Measurements from ENCODE around the gene EXOSC10.

Gene EXOSC10

DNA sequence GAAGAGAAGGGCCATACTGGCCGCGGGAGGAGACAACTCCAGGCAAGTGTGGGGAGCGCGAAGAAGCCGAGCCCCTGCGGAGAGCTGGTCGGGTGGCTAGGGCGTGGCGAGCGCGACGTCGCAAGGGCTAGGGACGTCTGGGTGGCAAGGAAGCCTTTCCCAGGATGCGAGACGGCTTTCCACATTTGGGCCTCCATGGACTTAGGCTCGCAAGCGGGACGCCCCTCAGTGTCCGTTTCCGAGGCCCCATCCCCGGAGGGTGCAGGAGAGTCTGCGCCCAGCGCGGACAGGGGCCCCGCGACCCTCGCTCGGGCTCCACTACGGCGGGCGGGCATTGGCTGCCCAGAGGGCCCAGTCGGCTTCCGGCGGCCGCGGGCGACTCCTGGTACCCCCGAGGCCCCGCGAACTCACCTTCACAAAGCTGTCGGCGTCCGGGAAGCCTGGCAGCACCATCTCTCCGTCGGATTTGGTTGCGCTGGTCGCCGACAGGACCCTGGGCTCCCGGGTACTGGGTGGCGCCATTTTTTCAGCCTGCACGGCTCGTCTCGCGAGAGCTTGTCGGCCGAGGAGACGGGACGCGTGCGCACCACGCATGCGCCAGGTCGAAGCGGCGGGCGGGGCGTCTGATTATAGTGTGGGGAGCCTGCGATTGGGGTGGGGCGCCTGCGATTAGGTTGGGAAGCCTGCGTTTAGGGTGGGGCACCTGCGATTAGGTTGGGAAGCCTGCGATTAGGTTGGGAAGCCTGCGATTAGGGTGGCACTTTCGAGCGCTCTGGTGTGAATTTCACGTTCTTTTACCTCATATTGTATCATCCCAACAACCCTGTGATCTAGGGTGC lies at the start of gene EXOSC10:
Gene EXOSC10, minus strand, starts transcription at position 560 of the 839 bp plus-strand sequence. Its CDS starts 38 bp downstream, at position 522.
- peak; percentile 88 for DNase-seq

DNA sequence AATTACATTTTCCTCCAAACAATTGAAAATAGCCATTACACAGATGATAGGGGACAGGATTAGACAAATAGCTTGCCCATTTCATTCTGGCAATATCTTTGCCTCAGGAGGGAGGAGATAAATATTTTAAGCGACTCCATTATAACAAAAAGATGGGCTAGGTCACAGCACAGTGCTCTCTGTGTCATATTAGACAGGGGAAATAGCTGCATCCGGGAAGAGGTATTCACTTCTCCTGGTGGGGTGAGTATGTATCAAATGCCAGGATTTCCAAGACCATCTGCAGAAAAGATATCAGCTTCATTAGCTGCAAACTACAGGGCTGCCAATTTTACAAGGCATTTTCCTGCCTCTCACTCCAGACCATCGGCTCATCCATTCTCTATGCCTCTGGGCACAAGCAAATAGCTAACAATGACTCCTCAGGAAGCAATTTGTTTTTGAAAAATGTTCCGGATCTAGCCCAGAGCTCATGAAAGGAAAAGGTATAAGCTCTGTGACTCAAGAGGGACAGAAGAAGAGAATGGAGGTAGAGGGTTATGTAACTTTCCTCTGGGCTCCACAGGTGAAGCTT lies 47.6 kb upstream of the EXOSC10 start:
- no peak for DNase-seq

DNA sequence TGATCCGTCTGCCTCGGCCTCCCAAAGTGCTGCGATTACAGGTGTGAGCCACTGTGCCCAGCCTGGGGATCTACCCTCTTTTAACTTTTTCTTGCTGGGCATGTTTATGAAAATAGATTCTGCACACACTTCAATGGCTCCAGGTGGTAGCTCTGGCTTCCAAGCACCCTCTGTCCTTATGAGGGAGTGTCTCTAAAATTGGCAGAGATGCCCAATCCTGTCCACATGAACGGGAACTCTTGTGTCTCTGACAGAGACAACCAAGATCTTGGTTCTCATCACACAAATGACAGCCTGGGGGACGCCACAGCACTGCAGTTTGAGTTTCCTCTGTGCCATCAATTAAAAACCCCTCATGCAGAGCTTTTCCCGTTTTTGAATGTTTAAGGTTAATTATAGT lies 46.1 kb upstream of the EXOSC10 start:
- DNase-seq = no peak

DNA sequence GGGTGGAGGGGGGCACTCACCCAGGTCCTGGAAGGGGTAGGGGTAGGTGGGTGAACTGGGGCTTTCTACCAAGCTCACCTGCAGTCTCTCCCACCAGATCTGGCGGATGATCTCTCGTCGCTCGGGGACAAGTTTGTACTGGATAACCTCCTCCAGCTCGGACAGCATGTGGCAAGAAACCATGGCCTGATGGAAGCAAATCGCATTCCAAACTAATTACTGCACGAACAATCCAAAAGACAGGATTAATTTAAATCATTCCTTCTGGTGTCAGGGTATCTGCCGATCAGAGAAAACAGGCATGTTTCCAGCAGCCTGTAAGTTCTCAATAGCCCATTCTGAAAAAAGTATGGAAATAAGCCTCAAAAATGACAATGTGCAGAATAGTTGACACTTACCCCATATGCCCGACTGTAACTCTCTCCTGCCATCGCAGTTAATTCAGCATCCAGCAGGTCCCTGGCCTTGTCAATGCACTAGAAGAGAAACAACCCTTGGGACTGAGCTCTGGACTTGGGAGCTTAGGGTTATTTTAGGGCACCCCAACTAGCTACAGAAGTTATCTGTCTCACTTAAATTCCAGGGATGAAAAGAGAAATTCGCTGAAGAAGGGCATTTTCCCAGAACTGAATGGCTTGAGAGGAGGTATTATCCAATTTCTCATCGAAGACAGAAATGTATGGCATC lies 45.0 kb upstream of the EXOSC10 start:
- DNase-seq = no peak

DNA sequence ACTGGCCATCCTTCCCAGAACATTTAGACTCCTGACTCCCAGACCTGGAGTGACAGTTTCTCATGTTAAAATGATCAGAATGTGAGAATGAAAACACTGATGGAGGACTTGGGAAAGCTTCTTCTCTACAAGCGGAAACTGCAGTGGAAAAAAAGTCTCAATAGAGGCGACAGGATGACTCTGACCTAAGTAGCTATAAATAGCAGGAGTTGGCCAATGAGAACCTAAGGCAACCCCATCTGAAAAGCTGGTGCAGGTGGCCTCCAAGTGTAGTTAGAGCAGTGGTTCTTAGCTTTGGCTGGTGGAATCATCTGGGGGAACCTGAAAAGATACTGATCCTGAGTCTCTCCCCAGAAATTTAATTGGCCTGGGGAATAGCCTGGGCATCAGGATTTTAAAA lies 44.2 kb upstream of the EXOSC10 start:
- DNase-seq = no peak

DNA sequence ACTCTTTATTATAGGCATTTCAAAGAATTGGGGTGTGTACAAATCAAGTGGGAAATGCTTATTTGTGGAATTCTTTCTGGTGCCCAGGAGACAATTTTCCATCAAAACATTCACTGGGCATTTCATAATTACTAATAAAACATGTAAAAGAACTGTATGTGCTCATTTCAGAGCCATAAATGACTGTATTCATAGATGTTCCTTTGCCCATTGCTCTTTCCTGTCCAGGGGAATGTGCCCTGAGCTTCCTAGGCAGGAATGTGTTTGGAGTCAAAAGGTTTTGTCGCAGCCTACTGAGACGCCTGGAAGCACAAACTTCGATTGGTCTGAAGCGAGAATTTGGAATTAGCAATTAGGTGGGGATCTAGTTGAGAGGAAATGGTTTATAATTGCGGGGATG lies 43.7 kb upstream of the EXOSC10 start:
- DNase-seq = no peak

DNA sequence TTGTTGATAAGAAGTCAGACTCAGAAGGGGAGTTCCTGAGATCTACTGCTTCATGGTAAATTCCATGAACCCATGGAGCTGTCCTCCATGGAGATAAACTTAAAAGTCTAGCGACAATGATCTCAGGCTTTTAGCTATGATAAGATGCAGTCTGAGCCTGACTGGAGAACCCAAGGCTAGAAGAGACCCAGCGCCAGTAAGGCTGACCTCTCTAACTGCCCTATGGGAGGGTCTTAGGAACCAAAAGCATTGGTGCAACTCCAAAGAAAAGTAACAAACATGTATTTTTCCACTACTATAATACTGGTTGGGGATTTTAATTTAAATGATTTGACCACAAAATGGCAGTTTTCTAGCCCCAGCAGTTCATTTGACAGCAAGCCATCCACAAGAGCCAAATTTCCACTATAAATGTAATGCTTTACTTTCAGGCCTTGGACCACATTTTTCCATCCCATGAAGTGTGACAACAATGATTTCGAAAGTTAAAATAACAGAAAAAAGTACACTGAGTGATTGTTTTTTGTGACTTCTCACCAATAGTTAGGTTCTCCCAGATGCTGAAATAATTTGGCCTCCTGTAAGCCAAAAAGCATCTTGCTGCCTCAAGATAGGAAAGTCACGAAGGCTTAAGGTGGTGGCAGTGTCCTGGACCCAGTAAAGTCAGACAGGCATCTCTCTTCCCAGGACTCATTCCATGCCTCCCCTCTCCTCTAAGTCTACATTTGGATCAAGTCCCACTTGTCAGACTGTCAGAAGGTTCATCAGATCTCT lies 43.1 kb upstream of the EXOSC10 start:
- no peak for DNase-seq

DNA sequence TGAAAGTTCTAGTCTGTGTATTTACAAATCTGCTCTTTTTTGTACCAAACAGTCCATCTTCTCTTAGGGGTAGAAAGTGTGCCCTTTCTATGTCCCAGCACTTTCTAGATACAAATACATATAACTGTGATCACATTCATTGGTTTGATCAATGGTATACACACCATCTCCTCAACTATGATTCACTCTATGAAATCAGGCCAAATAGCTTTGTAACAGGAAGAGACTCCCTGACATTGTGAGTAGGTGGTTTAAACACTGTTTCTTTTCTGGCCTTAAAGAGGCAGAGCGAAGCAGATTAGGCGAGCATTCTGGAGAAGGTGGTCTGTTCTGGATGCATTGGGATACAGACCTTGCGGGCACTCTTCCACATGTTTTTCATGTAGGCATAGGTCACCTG lies 39.3 kb upstream of the EXOSC10 start:
- DNase-seq = peak; percentile 56

DNA sequence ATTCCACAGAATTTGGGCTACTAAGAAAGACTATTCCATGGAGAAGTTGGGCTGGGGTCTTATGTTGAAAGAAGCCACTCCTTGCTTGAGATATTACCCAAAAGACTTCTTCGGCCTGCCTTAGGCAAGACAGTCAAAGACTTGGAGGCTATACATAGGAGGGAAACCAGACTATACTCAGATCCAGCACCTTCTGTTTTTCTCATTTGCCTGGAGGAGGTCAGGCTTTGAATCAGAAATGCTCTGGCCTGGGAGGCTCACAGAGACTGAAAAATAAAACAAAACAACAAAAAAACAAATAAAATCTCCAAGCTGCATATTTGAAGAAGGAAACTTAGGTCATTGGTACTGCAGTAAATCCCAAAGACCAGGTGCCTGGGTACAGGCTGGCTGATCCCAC lies 38.4 kb upstream of the EXOSC10 start:
- DNase-seq = no peak

DNA sequence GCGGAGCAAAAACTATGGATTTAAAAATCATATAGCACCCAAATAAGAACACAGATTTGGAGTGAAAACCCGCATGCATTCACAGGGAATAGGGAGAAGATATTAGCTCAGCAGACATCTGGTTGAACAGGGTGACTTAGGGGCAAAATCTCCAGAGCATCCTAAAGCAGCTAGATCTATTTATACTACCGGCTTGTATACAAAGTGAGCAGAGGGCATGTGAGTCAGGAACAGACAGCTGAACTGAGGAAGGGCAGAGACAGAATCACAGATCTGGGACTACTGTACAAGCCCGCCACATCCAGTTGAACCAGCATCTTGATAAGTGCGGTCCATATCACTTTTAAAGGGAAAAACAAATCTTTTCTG lies 35.2 kb upstream of the EXOSC10 start:
- no peak for DNase-seq

DNA sequence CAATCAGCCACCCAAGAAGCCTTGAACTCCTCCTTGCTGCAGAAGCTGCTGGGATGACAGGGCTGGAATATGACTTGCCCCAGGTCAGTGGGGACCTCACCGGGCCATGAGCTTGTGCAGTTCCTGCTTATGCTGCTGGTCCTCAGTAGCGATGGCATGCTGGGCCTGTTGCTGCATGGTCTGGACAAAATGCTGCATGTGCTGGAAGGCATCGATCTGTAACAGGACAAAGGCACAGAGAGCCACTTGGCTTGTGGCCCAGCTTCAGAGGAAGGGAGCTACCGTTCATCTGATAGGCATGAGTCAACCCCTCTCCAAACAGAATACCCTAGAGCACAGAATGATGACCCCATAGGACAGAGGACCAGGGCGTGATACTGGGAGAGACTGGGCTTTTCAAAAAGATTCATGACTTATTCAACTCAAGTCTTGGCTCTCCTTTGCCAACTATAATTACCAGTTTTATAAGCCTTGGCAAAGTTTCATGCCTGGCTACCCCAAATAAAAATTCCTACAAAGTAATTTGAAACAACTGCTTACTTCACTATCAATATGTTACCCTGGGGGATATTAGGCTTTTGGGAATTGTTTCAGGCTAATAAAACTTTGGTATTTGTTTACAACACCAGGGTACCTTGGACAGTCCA lies 34.7 kb upstream of the EXOSC10 start:
- DNase-seq = peak; percentile 32

DNA sequence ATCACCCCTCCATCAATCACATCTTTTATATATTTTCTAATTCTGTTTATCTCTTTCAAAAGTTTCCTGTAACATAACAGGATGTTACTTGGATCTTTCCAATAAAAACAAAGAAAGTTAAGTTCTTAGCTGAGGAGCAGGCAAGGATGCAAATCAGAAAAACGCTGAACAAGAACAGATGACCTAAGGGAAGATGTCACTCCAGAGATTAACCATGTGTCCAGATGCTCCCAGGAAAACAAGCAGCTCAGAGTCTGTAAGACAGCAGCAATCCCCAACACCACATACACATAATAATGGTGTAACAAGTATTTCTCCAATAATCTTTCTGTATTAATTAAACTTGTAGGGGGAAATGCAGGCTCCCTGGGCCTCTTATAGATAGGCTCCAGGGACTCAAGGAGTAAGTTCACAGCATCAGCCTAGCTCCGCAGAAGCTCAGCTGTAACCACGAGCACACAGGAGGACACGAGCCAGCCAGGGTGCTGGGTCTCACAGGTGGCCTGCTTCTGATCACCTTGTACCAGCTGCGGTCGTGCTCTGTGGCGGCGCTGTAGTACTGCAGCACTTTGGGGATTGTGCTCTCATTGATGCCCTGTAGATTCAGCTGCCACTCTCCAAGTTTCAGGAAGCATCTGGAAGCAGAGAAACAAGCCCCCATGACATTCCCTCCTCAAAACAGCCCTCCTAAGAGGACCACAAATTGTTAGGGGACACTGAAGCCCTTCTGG lies 33.1 kb upstream of the EXOSC10 start:
- DNase-seq = no peak

DNA sequence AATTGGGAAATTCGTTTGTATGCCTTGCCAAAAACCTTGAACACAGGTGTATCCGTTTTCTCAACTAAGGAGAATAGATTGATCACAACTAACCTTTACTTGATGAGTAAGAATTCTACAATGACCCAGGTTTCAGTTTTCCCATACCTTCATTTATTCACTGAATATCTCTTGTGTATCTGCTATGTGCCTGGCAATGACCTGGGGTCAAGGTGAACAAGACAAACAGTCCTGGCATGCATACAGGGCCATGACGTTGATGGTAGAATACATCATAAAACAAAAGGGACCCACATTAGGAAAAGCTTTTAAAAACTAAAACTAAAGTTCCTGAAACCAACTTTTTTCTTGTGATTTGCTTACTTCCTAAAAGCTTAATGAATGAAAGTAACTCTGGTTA lies 32.1 kb upstream of the EXOSC10 start:
- no peak for DNase-seq

DNA sequence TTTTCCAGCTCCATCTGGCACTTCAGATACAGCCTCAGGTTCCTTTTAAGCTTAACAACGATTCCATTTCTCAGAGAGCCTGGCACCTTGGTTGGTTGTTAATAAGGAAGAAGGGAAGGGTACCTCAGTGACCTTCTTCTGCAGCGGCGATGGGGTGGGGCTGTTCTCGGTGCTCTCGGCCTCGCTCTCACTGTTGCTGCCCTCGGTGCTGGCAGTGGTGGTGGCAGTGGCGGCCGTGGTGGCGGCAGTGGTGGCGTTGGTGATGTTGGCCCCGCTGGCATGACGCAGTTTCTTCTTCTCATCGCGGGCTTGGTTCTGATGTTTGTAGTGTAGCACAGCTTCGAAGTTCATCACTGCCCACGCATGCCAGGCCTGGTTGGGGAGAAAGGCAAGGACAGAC lies 30.7 kb upstream of the EXOSC10 start:
- DNase-seq = no peak

DNA sequence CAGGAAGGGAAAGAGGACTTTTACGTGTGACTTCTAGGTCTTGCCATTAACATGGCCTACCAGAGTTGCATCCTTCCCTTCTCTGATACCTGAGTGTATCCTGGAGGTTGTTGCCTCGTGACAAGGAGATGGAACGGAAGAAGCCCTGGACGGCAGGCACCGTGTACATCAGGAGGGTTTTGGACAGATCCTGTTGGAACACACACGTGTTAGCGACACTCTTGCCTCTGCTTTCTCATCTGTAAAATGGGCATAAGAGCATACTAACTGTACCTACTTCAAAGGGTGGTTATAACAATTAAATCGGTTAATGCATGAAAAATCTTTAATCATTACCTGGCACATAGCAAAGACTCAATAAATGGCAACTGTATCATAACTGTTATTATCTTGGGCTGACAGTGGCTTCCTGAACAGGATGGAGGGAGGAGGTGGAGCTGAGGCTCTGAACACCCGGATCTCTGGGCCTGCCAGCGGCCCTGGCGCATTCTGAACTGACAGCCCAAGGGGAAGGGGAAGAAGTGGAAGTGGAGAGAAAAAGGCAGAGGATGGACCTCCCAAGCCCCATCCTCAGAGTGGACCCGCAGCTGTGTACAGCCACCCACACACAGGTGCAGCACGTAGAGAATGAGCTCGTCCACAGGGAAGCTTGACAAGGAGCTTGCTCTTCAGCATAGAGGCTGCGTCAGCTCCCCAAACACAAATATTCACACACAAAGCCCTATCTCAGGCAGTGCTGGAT lies 30.2 kb upstream of the EXOSC10 start:
- no peak for DNase-seq

DNA sequence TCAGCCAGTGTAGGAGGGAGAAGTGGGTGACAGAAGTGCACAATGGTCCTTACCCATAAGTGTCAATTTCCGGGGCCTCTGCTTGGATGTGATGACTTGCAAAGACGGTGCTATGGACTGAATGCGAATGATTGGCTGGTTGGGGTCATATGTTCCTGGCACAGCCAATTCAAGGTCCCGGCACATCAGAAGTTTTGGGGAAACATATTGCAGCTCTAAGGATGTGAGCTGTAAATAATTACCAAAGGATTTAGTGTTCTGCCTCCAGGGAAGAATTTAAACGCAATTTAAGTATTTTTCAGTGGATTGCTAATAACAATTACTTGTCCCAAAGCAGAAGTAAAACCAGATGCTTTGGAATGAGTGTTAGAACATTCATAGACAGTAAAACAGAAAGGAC lies 26.9 kb upstream of the EXOSC10 start:
- no peak for DNase-seq

DNA sequence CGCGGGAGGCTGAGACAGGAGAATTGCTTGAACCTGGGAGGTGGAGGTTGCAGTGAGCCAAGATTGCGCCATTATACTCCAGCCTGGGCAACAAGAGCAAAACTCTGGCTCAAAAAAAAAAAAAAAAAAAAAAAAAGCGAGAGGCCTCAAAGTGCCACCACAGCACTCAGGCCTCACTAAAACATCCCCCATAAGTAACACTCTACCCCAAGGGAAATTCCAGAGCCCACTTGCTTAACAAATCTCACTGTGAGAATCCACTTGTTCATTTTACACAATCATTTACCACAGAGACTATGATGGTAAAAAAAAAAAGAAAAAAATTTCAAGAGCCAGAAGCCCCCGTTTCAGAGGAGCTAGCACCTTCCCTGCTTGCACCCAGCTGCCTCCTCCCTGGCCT lies 26.3 kb upstream of the EXOSC10 start:
- DNase-seq = no peak

DNA sequence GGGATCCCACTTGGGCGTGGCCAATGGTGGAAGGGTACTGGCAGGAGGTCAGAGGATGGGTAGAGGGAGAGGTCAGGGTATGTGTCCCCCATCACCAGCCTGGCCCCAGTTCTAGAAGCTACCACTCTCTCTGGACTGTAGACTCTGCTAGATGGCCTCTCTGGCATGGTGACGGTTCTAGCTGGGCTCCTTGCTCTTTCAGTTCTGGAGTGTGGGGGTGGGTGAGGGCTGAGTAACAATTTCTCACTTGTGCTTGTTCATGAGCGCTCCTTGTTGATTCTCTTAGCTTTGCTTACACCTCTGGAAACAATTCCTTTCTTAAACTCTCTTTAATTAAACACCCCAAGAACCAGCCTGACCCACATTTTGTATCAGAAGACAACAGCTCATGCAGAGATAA lies 25.3 kb upstream of the EXOSC10 start:
- no peak for DNase-seq

DNA sequence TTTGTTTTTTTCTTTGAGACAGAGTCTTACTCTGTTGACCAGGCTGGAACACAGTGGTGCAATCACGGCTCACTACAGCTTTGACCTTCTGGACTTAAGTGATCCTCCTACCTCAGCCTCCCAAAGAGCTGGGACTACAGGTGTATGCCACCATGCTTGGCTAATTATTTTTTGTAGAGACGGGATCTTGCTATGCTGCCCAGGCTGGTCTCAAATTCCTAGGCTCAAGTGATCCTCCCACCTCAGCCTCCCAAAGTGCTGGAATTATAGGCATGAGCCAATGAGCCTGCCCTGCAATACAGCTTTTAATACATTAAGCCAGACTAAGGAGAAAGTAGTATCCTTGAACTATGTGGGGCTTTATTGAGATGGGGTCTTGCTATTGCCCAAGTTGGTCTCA lies 16.6 kb upstream of the EXOSC10 start:
- DNase-seq = no peak

DNA sequence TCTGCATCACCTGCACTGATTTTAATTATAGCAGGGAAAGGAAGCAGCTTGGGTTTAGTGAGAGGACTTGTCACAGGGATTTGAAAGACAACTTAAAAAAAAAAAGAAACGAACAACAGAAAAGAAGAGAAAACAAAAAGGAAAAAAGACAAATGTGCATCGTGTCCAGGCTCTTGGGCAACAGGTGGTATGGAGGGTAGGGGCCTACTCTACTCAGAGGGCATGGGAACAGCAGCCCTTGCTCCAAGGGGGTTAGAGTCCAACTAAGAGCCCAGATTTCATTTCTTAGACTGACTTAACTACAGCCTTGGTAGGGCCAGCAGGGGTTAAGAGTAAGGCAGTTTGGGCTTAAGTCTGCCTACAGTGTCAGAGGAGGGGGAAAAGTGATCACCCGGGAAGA lies 15.3 kb upstream of the EXOSC10 start:
- no peak for DNase-seq

DNA sequence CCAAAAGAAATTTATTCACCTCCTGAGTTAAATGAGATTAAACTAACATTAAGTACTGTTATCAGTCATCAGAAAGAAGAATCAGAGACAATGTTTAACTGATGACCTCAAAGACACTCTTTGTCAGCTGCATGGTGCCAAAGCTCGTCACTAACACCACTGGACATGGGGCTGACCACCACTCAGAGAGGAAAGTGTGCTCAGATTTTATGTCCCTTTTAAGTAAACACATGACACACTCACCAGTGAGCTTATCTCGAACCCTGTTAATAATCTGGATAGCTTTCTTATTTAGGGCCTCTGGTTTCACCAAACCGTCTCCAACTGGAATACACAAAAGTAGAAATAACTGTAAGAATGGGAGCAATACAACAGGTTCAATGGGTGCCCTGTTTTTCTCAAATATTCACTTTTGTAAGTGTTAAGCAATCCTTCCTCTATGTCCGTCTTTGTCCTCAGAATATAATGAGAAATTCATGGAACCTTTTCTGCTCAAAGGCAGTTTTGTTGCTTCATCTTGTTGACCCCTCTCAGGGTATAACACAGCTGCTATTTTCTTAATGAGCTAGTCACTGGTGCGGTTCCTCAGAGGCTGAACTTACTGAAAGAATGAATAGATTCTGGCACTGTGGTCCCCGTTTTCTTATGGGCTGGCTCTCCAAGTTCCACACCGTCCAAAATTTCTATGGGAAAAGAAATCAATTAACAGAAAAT lies 9.5 kb upstream of the EXOSC10 start:
- DNase-seq = no peak
